Activated naive CD8-positive, alpha-beta T cell treated with anti-CD3 and anti-CD28 coated beads, Interleukin-2, amount 50 U/mL, for 24 hours (primary cell): ENCODE results near the gene ICE2.

Experiments
- ATAC-seq: fragments of 150-1000 bp; cut with Tn5 transposase; one replicate; pipeline ENCODE4 v1.10.0; 2021
- DNase-seq: peaks from one replicate; pipeline ENCODE4 v3.0.0; 2021
- H3K27ac Mint-ChIP-seq: one replicate; pipeline ENCODE4 v1.8.0; 2021; ENCODE audit warnings: mild to moderate bottlenecking, mixed read lengths
- H3K27me3 Mint-ChIP-seq: one replicate; pipeline ENCODE4 v1.8.0; 2021; ENCODE audit warnings: mixed read lengths
- H3K36me3 Mint-ChIP-seq: one replicate; pipeline ENCODE4 v1.8.0; 2021; ENCODE audit warnings: low read depth, mixed read lengths
- H3K4me1 Mint-ChIP-seq: one replicate; pipeline ENCODE4 v1.8.0; 2021; ENCODE audit warnings: mixed read lengths
- H3K4me3 Mint-ChIP-seq: one replicate; pipeline ENCODE4 v1.8.0; 2021; ENCODE audit warnings: mild to moderate bottlenecking, moderate library complexity, mixed read lengths
- H3K9me3 Mint-ChIP-seq: one replicate; pipeline ENCODE4 v1.8.0; 2021; ENCODE audit warnings: mixed read lengths

ICE2 gene

GRCh38 chr15:60386615-60387014, 92.3 kb downstream of the ICE2 start:
- Mint-ChIP-seq H3K27ac (no peak overlapping the region), H3K4me3 (no peak overlapping the region), H3K4me1 (peaks cover 37% of the 10 kb centered on the region), H3K27me3 (no peaks in the 10 kb centered on the region), H3K36me3 (peaks cover 19% of the 10 kb centered on the region), H3K9me3 (no peaks in the 10 kb centered on the region)
- DNase-seq (no peak), ATAC-seq (no peak)

- H3K9me3 Mint-ChIP-seq: no peaks in the 10 kb centered on the region
- ATAC-seq (no peak), DNase-seq (no peak)
- H3K27me3 Mint-ChIP-seq: no peaks in the 10 kb centered on the region
- no peak overlapping the region for H3K4me3 Mint-ChIP-seq
- peaks cover 29% of the 10 kb centered on the region for H3K4me1 Mint-ChIP-seq
- peaks cover 24% of the 10 kb centered on the region for H3K36me3 Mint-ChIP-seq
- H3K27ac Mint-ChIP-seq: no peak overlapping the region
Measured at GRCh38 chr15:60385620-60386552, 93.1 kb downstream of the ICE2 start.

- no peaks in the 10 kb centered on the region for H3K27me3 Mint-ChIP-seq
- peaks cover 19% of the 10 kb centered on the region for H3K4me1 Mint-ChIP-seq
- peaks cover 34% of the 10 kb centered on the region for H3K36me3 Mint-ChIP-seq
- H3K4me3 Mint-ChIP-seq: no peak overlapping the region
- DNase-seq (no peak), ATAC-seq (no peak)
- H3K9me3 Mint-ChIP-seq: no peaks in the 10 kb centered on the region
- no peak overlapping the region for H3K27ac Mint-ChIP-seq
Measured at GRCh38 chr15:60384526-60385126, 94.3 kb downstream of the ICE2 start.

GRCh38 chr15:60384053-60384452, 94.9 kb downstream of the ICE2 start:
- ATAC-seq (no peak), DNase-seq (no peak)
- no peak overlapping the region for H3K4me3 Mint-ChIP-seq
- peaks cover 13% of the 10 kb centered on the region for H3K4me1 Mint-ChIP-seq
- H3K36me3 Mint-ChIP-seq: peaks cover 35% of the 10 kb centered on the region
- H3K27ac Mint-ChIP-seq: no peak overlapping the region
- no peaks in the 10 kb centered on the region for H3K27me3 Mint-ChIP-seq
- no peaks in the 10 kb centered on the region for H3K9me3 Mint-ChIP-seq

GRCh38 chr15:60382773-60383674, 95.9 kb downstream of the ICE2 start:
- Mint-ChIP-seq H3K27me3 (no peaks in the 10 kb centered on the region), H3K36me3 (peaks cover 35% of the 10 kb centered on the region), H3K9me3 (no peaks in the 10 kb centered on the region), H3K27ac (no peak overlapping the region), H3K4me3 (no peak overlapping the region), H3K4me1 (peaks cover 6% of the 10 kb centered on the region)
- DNase-seq (no peak), ATAC-seq (no peak)

GRCh38 chr15:60381148-60381788, 97.7 kb downstream of the ICE2 start:
- H3K27me3 Mint-ChIP-seq: no peaks in the 10 kb centered on the region
- no peaks in the 10 kb centered on the region for H3K4me1 Mint-ChIP-seq
- H3K27ac Mint-ChIP-seq: no peak overlapping the region
- no peaks in the 10 kb centered on the region for H3K9me3 Mint-ChIP-seq
- no peak for ATAC-seq
- peaks cover 39% of the 10 kb centered on the region for H3K36me3 Mint-ChIP-seq
- no peak for DNase-seq
- H3K4me3 Mint-ChIP-seq: no peak overlapping the region

- DNase-seq (no peak), ATAC-seq (no peak)
- H3K27me3 Mint-ChIP-seq: no peaks in the 10 kb centered on the region
- H3K27ac Mint-ChIP-seq: no peak overlapping the region
- H3K36me3 Mint-ChIP-seq: peaks cover 32% of the 10 kb centered on the region
- H3K9me3 Mint-ChIP-seq: no peaks in the 10 kb centered on the region
- H3K4me3 Mint-ChIP-seq: no peak overlapping the region
- no peaks in the 10 kb centered on the region for H3K4me1 Mint-ChIP-seq
Measured at GRCh38 chr15:60379525-60380274, 99.2 kb downstream of the ICE2 start.

- Mint-ChIP-seq H3K36me3 (peaks cover 29% of the 10 kb centered on the region), H3K27me3 (no peaks in the 10 kb centered on the region), H3K4me3 (no peak overlapping the region), H3K4me1 (no peaks in the 10 kb centered on the region), H3K9me3 (no peaks in the 10 kb centered on the region), H3K27ac (no peak overlapping the region)
- no peak for DNase-seq
- ATAC-seq: no peak
Measured at GRCh38 chr15:60379185-60379524, 99.8 kb downstream of the ICE2 start.

- H3K27me3 Mint-ChIP-seq: no peaks in the 10 kb centered on the region
- no peaks in the 10 kb centered on the region for H3K9me3 Mint-ChIP-seq
- ATAC-seq (no peak), DNase-seq (no peak)
- peaks cover 30% of the 10 kb centered on the region for H3K36me3 Mint-ChIP-seq
- H3K4me1 Mint-ChIP-seq: peaks cover 4% of the 10 kb centered on the region
- no peak overlapping the region for H3K4me3 Mint-ChIP-seq
- no peak overlapping the region for H3K27ac Mint-ChIP-seq
Measured at GRCh38 chr15:60376677-60377095, 102.3 kb downstream of the ICE2 start.

GRCh38 chr15:60375306-60375705, 103.6 kb downstream of the ICE2 start:
- no peak for DNase-seq
- Mint-ChIP-seq H3K27me3 (no peaks in the 10 kb centered on the region), H3K36me3 (peaks cover 31% of the 10 kb centered on the region), H3K27ac (no peak overlapping the region), H3K9me3 (no peaks in the 10 kb centered on the region), H3K4me1 (peaks cover 18% of the 10 kb centered on the region), H3K4me3 (no peak overlapping the region)
- no peak for ATAC-seq

GRCh38 chr15:60374628-60375081, 104.3 kb downstream of the ICE2 start:
- no peak for DNase-seq
- no peak for ATAC-seq

GRCh38 chr15:60374209-60374608, 104.7 kb downstream of the ICE2 start:
- Mint-ChIP-seq H3K27ac (no peak overlapping the region), H3K4me1 (peaks cover 20% of the 10 kb centered on the region), H3K4me3 (no peak overlapping the region), H3K9me3 (no peaks in the 10 kb centered on the region), H3K27me3 (no peaks in the 10 kb centered on the region), H3K36me3 (peaks cover 24% of the 10 kb centered on the region)
- ATAC-seq (no peak), DNase-seq (no peak)

More at GRCh38 chr15:60374628-60375081, 104.3 kb downstream of the ICE2 start:
- Mint-ChIP-seq H3K9me3 (no peaks in the 10 kb centered on the region), H3K27me3 (no peaks in the 10 kb centered on the region), H3K27ac (no peak overlapping the region), H3K36me3 (peaks cover 27% of the 10 kb centered on the region), H3K4me3 (no peak overlapping the region), H3K4me1 (peaks cover 20% of the 10 kb centered on the region)

GRCh38 chr15:60373745-60374144, 105.2 kb downstream of the ICE2 start:
- Mint-ChIP-seq H3K4me1 (peaks cover 20% of the 10 kb centered on the region), H3K4me3 (no peak overlapping the region), H3K27me3 (no peaks in the 10 kb centered on the region), H3K27ac (no peak overlapping the region), H3K36me3 (peaks cover 23% of the 10 kb centered on the region), H3K9me3 (no peaks in the 10 kb centered on the region)
- DNase-seq: no peak
- no peak for ATAC-seq
